Gastroesophageal sphincter (tissue), 4 donors: ENCODE data around the gene VPS13A. TPM values are rescaled to one million over a fixed set of nuclear protein-coding genes. Genes with fewer than 3 reads are reported as not detected.
"Not testable (repeated sequence)": the region's sequence is repeated elsewhere in the genome, so short reads cannot be mapped to it uniquely, and the experiment has no call there.

Experiments
- ATAC-seq: fragments of 150-250 bp; one replicate; pipeline ENCODE4 v1.9.1; 2016; ENCODE audit warnings: mild to moderate bottlenecking, moderate library complexity
- H3K27ac ChIP-seq, 4 donors: fragments of 200-600 bp; sonication (generic) in 3 of 4; 1 replicate in 3 of 4; 2 replicates in 1 of 4; pipeline ENCODE4 v1.5.1; 2016 to 2019
- H3K27me3 ChIP-seq: fragments of 200-600 bp; sonication (generic); one replicate; pipeline ENCODE4 v1.5.1; 2019
- H3K36me3 ChIP-seq, 2 donors: fragments of 200-600 bp; sonication (generic); one replicate each; pipeline ENCODE4 v1.5.1; 2019; ENCODE audit warnings: control low read depth in 1 of 2
- H3K4me1 ChIP-seq, 3 donors: fragments of 200-600 bp; sonication (generic); 1 replicate in 2 of 3; 2 replicates in 1 of 3; pipeline ENCODE4 v1.5.1; 2016 to 2019; ENCODE audit warnings: control low read depth in 2 of 3
- H3K4me3 ChIP-seq, 2 donors: fragments of 200-600 bp; sonication (generic); one replicate each; pipeline ENCODE4 v1.5.1; 2019; ENCODE audit warnings: mild to moderate bottlenecking in 1 of 2, moderate library complexity in 1 of 2
- H3K9me3 ChIP-seq, 3 donors: fragments of 200-600 bp; sonication (generic); one replicate each; pipeline ENCODE4 v1.5.1; 2017 to 2019; ENCODE audit warnings: control low read depth in 2 of 3
- EP300 ChIP-seq: sonication (generic); formaldehyde crosslinking; IDR thresholded peaks from one replicate; pipeline ENCODE4 v1.6.1; 2017; ENCODE audit warnings: antibody characterized with exemption, mild to moderate bottlenecking
- POLR2A ChIP-seq, 2 donors: fragments of 450-650 bp; IDR thresholded peaks; one replicate each; pipeline ENCODE4 v1.6.1; 2017; ENCODE audit warnings: antibody characterized with exemption in 2 of 2, mild to moderate bottlenecking in 2 of 2, moderate library complexity in 1 of 2
- POLR2AphosphoS5 ChIP-seq: sonication (generic); formaldehyde crosslinking; IDR thresholded peaks from one replicate; pipeline ENCODE4 v1.6.1; 2017; ENCODE audit warnings: antibody characterized with exemption
- WGBS, 2 donors: methylation state at CpG; one replicate each; pipeline ENCODE4 v1.1.5; 2018; ENCODE audit warnings: low coverage in 1 of 2; 5-methylcytosine and 5-hydroxymethylcytosine counted together
- total RNA-seq, 4 donors: library from RNA; depleted of rRNA; stranded (reverse); fragments of >200 nt; gene quantifications; one replicate each; pipeline ENCODE4 v1.1.0, GENCODE V29; 2016
- TF ChIP-seq, protein P1 (sequence below), 4 experiments: fragments of 200-600 bp in 2 of 4; fragments of 450-650 bp in 2 of 4; sonication (generic) in 1 of 4; IDR thresholded peaks; one replicate each; pipeline ENCODE4 v1.5.1; 2017 to 2019; ENCODE audit warnings: antibody characterized with exemption in 4 of 4, mild to moderate bottlenecking in 2 of 4, moderate library complexity in 2 of 4

The VPS13A gene
- total RNA-seq, 4 donors from 2014 or later: 33.7 to 79.7 (median 42.6) TPM

GRCh38 chr9:77435277-77435676 is 257.9 kb downstream of the VPS13A start:
- Histone ChIP-seq H3K4me1 (peaks cover 0 to 6% (median 0%) of the 10 kb centered on the region in 3 donors), H3K27ac (no peak overlapping the region), H3K27me3 (no peaks in the 10 kb centered on the region), H3K9me3 (no peaks in the 10 kb centered on the region), H3K4me3 (no peak overlapping the region), H3K36me3 (no peaks in the 10 kb centered on the region)
- TF ChIP-seq POLR2AphosphoS5 (no peak), EP300 (no peak), POLR2A (IDR thresholded peaks at IDR 0.05) (no peak)
- TF ChIP-seq, protein P1, sequence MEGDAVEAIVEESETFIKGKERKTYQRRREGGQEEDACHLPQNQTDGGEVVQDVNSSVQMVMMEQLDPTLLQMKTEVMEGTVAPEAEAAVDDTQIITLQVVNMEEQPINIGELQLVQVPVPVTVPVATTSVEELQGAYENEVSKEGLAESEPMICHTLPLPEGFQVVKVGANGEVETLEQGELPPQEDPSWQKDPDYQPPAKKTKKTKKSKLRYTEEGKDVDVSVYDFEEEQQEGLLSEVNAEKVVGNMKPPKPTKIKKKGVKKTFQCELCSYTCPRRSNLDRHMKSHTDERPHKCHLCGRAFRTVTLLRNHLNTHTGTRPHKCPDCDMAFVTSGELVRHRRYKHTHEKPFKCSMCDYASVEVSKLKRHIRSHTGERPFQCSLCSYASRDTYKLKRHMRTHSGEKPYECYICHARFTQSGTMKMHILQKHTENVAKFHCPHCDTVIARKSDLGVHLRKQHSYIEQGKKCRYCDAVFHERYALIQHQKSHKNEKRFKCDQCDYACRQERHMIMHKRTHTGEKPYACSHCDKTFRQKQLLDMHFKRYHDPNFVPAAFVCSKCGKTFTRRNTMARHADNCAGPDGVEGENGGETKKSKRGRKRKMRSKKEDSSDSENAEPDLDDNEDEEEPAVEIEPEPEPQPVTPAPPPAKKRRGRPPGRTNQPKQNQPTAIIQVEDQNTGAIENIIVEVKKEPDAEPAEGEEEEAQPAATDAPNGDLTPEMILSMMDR (IDR thresholded peaks at IDR 0.05): no peak
- WGBS, 2 donors: 88 to 92% methylated on average over 3 to 4 of the region's 4 CpGs
- ATAC-seq: no peak

DNA sequence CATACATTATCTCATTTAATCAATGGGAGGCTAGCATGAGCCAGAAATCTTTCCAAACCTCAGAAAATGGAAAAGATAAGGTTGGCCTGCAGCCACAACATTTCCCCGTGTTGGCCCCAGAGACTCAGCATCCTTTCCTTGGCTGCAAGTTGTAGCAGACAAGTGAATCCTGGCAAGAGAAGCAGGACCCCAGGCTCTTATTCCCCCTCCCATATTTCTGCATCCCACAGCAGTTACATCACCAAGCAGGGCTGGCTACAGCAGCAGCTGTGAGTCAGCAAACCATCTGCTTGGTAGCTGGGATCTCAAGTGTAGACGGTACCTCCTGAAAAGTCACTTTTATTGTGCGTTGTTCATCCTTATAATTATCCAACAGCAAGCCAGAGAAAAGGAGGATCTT is 258.4 kb downstream of the VPS13A start:
- Histone ChIP-seq H3K27ac (no peak overlapping the region), H3K9me3 (no peaks in the 10 kb centered on the region), H3K4me3 (no peak overlapping the region), H3K36me3 (no peaks in the 10 kb centered on the region), H3K27me3 (no peaks in the 10 kb centered on the region), H3K4me1 (peaks cover 0 to 6% (median 0%) of the 10 kb centered on the region in 3 donors)
- ATAC-seq: no peak
- TF ChIP-seq POLR2AphosphoS5: no peak
- TF ChIP-seq, protein P1 (IDR thresholded peaks at IDR 0.05): no peak
- no peak for TF ChIP-seq EP300
- TF ChIP-seq POLR2A (IDR thresholded peaks at IDR 0.05): no peak
- 49 to 70% methylated on average over 2 to 3 of the region's 3 CpGs for WGBS, 2 donors

DNA sequence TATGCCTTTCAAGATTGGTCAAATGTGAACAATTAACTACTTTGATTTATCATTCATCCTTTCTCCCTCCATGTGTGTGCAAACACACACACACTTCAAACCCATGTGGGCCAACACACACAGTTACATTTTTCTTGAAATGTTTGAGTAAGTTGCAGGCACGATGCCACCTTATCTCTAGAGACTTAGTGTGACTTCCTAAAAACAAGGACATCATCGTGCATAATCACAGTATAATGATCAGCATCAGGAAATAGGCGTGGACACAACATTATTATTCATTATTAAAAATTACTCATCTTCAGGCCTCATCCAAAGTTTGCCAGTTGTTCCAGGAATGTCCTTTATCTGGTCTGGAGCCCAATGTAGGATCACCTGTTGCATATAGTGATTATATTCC is 261.3 kb downstream of the VPS13A start:
- WGBS, 2 donors: 78 to 81% methylated on average over 3 of the region's 3 CpGs
- H3K27ac ChIP-seq: no peak overlapping the region
- H3K9me3 ChIP-seq: no peaks in the 10 kb centered on the region
- H3K27me3 ChIP-seq: no peaks in the 10 kb centered on the region
- ATAC-seq: no peak
- H3K36me3 ChIP-seq: no peaks in the 10 kb centered on the region
- TF ChIP-seq, protein P1 (IDR thresholded peaks at IDR 0.05): no peak
- TF ChIP-seq POLR2AphosphoS5: no peak
- TF ChIP-seq EP300: no peak
- no peak for TF ChIP-seq POLR2A (IDR thresholded peaks at IDR 0.05)
- H3K4me3 ChIP-seq: no peak overlapping the region
- H3K4me1 ChIP-seq: peaks cover 0 to 6% (median 0%) of the 10 kb centered on the region in 3 donors

DNA sequence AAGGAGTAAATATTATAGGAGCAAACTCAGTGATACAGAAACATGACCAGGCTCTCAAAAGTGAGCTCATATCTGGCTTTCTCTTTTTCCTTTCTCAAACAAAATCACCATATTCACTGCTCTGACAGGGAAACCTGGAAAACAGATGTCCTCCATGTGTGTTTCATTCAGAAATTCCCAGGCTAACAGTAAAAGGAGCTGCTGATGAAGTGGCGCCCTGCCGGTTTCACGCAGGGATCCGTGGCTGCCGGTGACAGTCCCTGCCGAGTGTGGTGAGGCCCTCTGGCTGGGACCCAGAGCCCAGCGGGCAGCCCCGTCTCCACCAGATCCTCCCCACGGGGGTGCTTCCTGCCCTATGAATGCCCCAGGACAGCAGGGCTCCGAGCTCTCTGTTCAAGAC is 262.7 kb downstream of the VPS13A start:
- H3K4me1 ChIP-seq: peaks cover 0 to 6% (median 0%) of the 10 kb centered on the region in 3 donors
- 33 to 37% methylated on average over 6 to 7 of the region's 10 CpGs for WGBS, 2 donors
- TF ChIP-seq EP300 (no peak), POLR2A (IDR thresholded peaks at IDR 0.05) (no peak), POLR2AphosphoS5 (no peak)
- TF ChIP-seq, protein P1 (IDR thresholded peaks at IDR 0.05): no peak
- no peak overlapping the region for H3K4me3 ChIP-seq
- no peaks in the 10 kb centered on the region for H3K27me3 ChIP-seq
- no peak for ATAC-seq
- no peaks in the 10 kb centered on the region for H3K36me3 ChIP-seq
- peak overlapping the region in 1 of 4 donors; percentile 17 for H3K27ac ChIP-seq
- H3K9me3 ChIP-seq: no peaks in the 10 kb centered on the region

DNA sequence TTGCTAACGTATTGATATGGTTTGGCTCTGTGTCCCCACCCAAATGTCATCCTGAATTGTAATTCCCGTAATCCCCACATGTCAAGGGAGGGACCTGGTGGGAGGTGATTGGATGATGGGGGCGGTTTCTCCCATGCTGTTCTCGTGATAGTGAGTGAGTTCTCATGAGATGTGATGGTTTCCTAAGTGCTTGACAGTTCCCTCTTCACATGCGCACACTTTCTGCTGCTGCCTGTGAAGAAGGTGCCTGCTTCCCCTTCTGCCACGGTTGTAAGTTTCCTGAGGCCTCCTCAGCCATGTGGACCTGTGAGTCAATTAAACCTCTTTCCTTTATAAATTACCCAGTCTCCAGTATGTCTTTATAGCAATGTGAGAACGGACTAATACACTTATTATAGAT is 263.8 kb downstream of the VPS13A start:
- not testable (repeated sequence) for H3K27me3 ChIP-seq, H3K9me3 ChIP-seq, H3K4me1 ChIP-seq, H3K27ac ChIP-seq, H3K4me3 ChIP-seq, ATAC-seq, H3K36me3 ChIP-seq
- 74 to 80% methylated on average over 3 to 7 of the region's 7 CpGs for WGBS, 2 donors
